HepG2 (cell line): ENCODE data around the gene SMIM36. TPM values are rescaled to one million over a fixed set of nuclear protein-coding genes. Genes with fewer than 3 reads are reported as not detected.

ENCODE experiments used
- AFF4 ChIP-seq: sonication (generic); formaldehyde crosslinking; IDR thresholded peaks from 2 replicates; pipeline ENCODE4 v1.4.0; 2020; ENCODE audit warnings: missing genetic modification reagents
- EEA1 ChIP-seq: sonication (generic); formaldehyde crosslinking; IDR thresholded peaks from 2 replicates; pipeline ENCODE4 v1.5.1; 2020; ENCODE audit warnings: mild to moderate bottlenecking, missing genetic modification reagents, borderline replicate concordance
- ETV6 ChIP-seq: sonication (generic); formaldehyde crosslinking; conservative IDR thresholded peaks from 2 replicates; pipeline ENCODE4 v1.4.0; 2020; ENCODE audit warnings: missing genetic modification reagents
- GPN1 ChIP-seq: sonication (generic); formaldehyde crosslinking; IDR thresholded peaks from 2 replicates; pipeline ENCODE4 v1.5.1; 2020; ENCODE audit warnings: missing genetic modification reagents, borderline replicate concordance
- MAFK ChIP-seq, 2 experiments: IDR thresholded peaks in 1 of 2; conservative IDR thresholded peaks in 1 of 2; 2 replicates each; pipeline ENCODE4 v1.6.1; 2011; ENCODE audit warnings: improper control_type of control experiment in 2 of 2, low read length in 2 of 2
- MIXL1 ChIP-seq: IDR thresholded peaks from 2 replicates; pipeline ENCODE4 v1.6.1; 2016
- SALL2 ChIP-seq: sonication (generic); formaldehyde crosslinking; IDR thresholded peaks from 2 replicates; pipeline ENCODE4 v1.8.1; 2023; ENCODE audit warnings: mild to moderate bottlenecking, missing genetic modification reagents, inconsistent platforms
- SMC3 ChIP-seq: IDR thresholded peaks from 2 replicates; pipeline ENCODE4 v1.6.1; 2011; ENCODE audit warnings: low read length, improper control_type of control experiment
- TRAFD1 ChIP-seq: sonication (generic); formaldehyde crosslinking; IDR thresholded peaks from 2 replicates; pipeline ENCODE4 v1.5.1; 2020; ENCODE audit warnings: missing genetic modification reagents, mild to moderate bottlenecking, borderline replicate concordance
- ZEB1 ChIP-seq: IDR thresholded peaks from 2 replicates; pipeline ENCODE4 v1.6.1; 2012; ENCODE audit warnings: mild to moderate bottlenecking, low read depth, inconsistent platforms; ENCODE audit not compliant: insufficient replicate concordance
- ZFP36 ChIP-seq: fragments of 150-350 bp; IDR thresholded peaks from 2 replicates; pipeline ENCODE4 v1.6.1; 2018; ENCODE audit warnings: borderline replicate concordance, low read length, low read depth; ENCODE audit not compliant: partially characterized antibody
- ZHX1 ChIP-seq: sonication (generic); formaldehyde crosslinking; IDR thresholded peaks from 2 replicates; pipeline ENCODE4 v1.8.1; 2022; ENCODE audit warnings: low read depth, mild to moderate bottlenecking, missing genetic modification reagents
- ZNF225 ChIP-seq: sonication (generic); formaldehyde crosslinking; IDR thresholded peaks from 2 replicates; pipeline ENCODE4 v1.4.0; 2020; ENCODE audit warnings: mild to moderate bottlenecking, missing genetic modification reagents
- ZNF264 ChIP-seq: sonication (generic); formaldehyde crosslinking; IDR thresholded peaks from 2 replicates; pipeline ENCODE4 v1.4.0; 2020; ENCODE audit warnings: missing genetic modification reagents
- ZNF567 ChIP-seq: sonication (generic); formaldehyde crosslinking; IDR thresholded peaks from 2 replicates; pipeline ENCODE4 v1.8.1; 2023; ENCODE audit warnings: mild to moderate bottlenecking, missing genetic modification reagents, borderline replicate concordance
- ZNF619 ChIP-seq: sonication (generic); formaldehyde crosslinking; IDR thresholded peaks from 2 replicates; pipeline ENCODE4 v1.4.0; 2020; ENCODE audit warnings: mild to moderate bottlenecking, missing genetic modification reagents
- ZNF816 ChIP-seq: sonication (generic); formaldehyde crosslinking; IDR thresholded peaks from 2 replicates; pipeline ENCODE4 v1.8.0; 2022; ENCODE audit warnings: missing genetic modification reagents, mild to moderate bottlenecking, borderline replicate concordance
- polyA plus RNA-seq, 8 experiments: library from polyadenylated mRNA; depleted of rRNA in 3 of 8; stranded (reverse) in 7 of 8; unstranded in 1 of 8; fragments of >200 nt; fragmentation: Illumina TruSeq in 4 of 8; extraction: Trizol in 4 of 8; gene quantifications; 2 replicates each; pipeline versions ENCODE4 v1.2.1 to v1.2.3, GENCODE V29; 2011 to 2016; ENCODE audit warnings: low read depth in 4 of 8, missing spikeins in 1 of 8, mixed read lengths in 1 of 8; ENCODE audit not compliant: insufficient read depth in 1 of 8
- total RNA-seq, 5 experiments: library from RNA; depleted of rRNA; stranded (reverse); fragments of >200 nt; fragmentation: Illumina TruSeq; extraction: Trizol; gene quantifications; 2 replicates each; pipeline ENCODE4 v1.2.3, GENCODE V29; 2016; ENCODE audit warnings: low read depth in 1 of 5

Gene SMIM36
- total and polyA plus RNA-seq, 2 of the 13 experiments (the other 11 are each of a cell fraction or from before 2014, with no cell fraction given): not detected

GRCh38 chr17:55513885-55514590 is 2.8 kb upstream of the SMIM36 start (continued):
- TF ChIP-seq AFF4 (CRISPR knock-in tag) (no peak), ZEB1 (no peak), ZNF264 (CRISPR knock-in tag) (0 out of 2 replicates have a peak, but pooled peaks have one; percentile 20), MAFK (conservative IDR thresholded peaks at IDR 0.05 in 1 of 2, IDR thresholded peaks at IDR 0.05 in 1 of 2; ENCODE audit: low read length in 2 of 2) (no peak), SMC3 (peak; percentile 98), ZHX1 (CRISPR knock-in tag) (no peak), ZNF567 (no peak), MIXL1 (CRISPR knock-in tag) (peak; percentile 77), EEA1 (no peak), ZNF225 (CRISPR knock-in tag) (no peak), SALL2 (CRISPR knock-in tag) (no peak), ZFP36 (peak; percentile 20), TRAFD1 (no peak), ETV6 (CRISPR knock-in tag) (no peak), ZNF816 (CRISPR knock-in tag) (0 out of 2 replicates have a peak, but pooled peaks have one; percentile 22), ZNF619 (CRISPR knock-in tag) (no peak), GPN1 (no peak)
